ENCODE data around the gene GGCT.
"Not testable (repeated sequence)": the region's sequence is repeated elsewhere in the genome, so short reads cannot be mapped to it uniquely, and the experiment has no call there.

The GGCT gene

GRCh38 chr7:30493228-30493627, 11.4 kb downstream of the GGCT start:
- TF ChIP-seq CTCF (IDR thresholded peaks at IDR 0.05; ENCODE audit: low read depth, low read length, missing control alignments), result no peak
- no peak for DNase-seq (ENCODE audit: low read depth)
- H3K4me3 ChIP-seq (ENCODE audit: low read depth, low read length), result no peak overlapping the region

DNA sequence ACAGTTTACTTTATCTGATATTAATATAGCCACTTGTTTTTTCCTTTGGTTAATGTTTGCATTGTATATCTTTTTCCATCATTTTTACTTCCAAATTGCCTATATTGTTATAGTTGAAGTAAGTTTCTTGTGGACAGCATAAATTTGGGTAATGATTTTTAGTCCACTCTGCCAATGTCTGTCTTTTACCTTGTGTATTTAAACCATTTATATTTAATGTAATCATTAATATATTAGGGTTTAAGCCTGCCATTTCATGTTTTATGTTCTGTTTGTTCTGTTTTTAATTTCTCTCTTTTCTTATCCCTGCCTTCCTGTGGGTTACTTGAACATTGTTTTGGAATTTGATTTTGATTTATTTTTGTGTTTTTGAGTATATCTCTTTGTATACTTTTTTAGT, 13.2 kb downstream of the GGCT start:
- no peak for DNase-seq (ENCODE audit: low read depth)
- no peak overlapping the region for H3K4me3 ChIP-seq (ENCODE audit: low read depth, low read length)
- no peak for TF ChIP-seq CTCF (IDR thresholded peaks at IDR 0.05; ENCODE audit: low read depth, low read length, missing control alignments)

- no peak for TF ChIP-seq CTCF (IDR thresholded peaks at IDR 0.05; ENCODE audit: low read depth, low read length, missing control alignments)
- DNase-seq (ENCODE audit: low read depth), result no peak
- no peak overlapping the region for H3K4me3 ChIP-seq (ENCODE audit: low read depth, low read length)
These were observed 17.3 kb downstream of the GGCT start for GRCh38 chr7:30487371-30487770.

GRCh38 chr7:30485667-30486066, 19.0 kb downstream of the GGCT start:
- TF ChIP-seq CTCF (IDR thresholded peaks at IDR 0.05; ENCODE audit: low read depth, low read length, missing control alignments), result no peak
- no peak overlapping the region for H3K4me3 ChIP-seq (ENCODE audit: low read depth, low read length)
- no peak for DNase-seq (ENCODE audit: low read depth)

DNA sequence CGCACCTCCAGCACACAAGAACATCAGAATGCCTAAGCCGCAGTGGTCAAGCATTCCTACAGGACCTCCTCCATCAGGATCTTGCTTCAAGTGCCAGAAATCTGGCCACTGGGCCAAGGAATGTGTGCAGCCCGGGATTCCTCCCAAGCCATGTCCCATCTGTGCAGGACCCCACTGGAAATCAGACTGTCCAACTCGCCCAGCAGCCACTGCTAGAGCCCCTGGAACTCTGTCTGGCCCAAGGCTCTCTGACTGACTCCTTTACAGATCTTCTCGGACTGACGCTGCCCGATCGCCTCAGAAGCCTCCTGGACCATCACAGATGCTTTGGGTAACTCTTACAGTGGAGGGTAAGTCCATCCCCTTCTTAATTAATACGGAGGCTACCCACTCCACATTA, 23.2 kb downstream of the GGCT start:
- DNase-seq (ENCODE audit: low read depth); H3K4me3 ChIP-seq (ENCODE audit: low read depth, low read length): not testable (repeated sequence)

DNA sequence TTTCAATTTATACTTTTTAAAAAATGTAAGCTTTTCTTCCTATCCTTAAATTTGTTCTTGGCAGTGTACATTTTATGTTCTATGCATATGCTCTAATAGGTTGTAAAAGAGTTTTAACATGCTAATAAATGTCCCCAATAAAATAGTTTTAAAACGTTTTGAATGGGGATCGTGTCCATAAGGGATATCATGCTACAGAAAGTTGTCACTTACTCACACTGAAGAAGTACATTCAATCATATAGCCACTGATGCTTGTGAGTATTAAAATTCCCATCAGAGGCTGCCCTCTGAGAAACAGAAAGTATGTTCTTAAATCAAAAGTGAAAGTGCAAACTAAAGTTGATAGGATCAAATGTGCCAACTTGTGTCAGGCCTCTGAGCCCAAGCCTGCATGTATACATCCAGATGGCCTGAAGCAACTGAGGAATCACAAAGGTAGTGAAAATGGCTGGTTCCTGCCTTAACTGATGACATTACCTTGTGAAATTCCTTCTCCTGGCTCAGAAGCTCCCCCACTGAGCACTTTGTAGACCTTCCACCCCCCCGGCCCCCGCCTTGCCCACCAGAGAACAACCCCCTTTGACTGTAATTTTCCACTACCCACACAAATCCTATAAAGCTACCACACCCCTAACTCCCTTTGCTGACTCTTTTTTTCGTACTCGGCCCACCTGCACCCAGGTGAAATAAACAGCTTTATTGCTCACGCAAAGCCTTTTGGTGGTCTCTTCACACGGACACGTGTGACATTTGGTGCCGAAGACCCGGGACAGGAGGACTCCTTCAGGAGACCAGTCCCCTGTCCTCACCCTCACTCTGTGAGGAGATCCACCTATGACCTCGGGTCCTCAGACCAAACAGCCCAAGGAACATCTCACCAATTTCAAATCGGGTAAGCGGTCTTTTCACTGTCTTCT, 25.2 kb downstream of the GGCT start:
- H3K4me3 ChIP-seq (ENCODE audit: low read depth, low read length), result peak overlapping the region; percentile 87; the same call in 1 of the 2 replicates
- no peak for DNase-seq (ENCODE audit: low read depth)
- TF ChIP-seq CTCF (IDR thresholded peaks at IDR 0.05; ENCODE audit: low read depth, low read length, missing control alignments), result no peak

DNA sequence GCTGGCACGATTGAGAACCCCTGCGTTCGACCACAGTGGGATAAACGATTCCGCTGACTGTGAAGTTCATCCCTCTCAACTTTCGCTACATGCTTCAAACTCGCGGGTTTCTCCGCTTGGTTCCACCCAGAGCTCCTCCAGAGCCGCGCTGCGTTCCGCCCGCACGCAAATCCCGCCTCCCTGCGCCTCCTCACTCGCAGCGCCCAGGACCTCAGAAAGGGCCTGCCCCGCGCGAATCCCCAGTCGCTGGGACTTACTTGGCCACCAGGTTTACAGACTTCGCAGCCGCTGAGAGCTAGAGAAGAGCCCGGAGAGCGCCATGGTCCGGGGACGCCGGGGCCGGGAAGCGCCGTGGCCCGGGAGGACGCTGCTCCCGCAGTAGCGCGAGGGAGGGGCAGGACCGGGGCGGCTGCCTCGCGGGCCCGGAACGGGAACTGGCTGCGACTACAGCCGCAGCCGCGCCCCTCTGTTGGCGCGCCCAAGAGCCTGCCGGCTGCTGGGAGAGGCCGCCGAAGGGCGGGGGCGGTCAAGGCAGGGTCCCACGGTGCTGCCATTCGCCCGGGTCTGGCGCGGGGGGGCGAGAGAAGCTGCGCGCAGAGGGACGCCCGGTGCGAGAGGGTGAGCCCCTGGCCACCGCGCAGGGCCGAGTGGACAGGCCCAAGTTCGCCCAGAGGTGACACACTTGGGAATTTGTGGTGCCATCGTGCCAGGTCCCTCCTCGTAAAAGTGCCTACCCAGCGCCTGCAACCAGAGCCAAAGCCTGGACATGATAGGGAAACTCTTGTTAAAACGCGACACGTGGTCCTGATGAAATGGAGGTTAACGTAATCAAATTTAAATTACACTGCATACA, 26.1 kb downstream of the GGCT start, which contains the start of gene NOD1:
Gene NOD1, minus strand, starts transcription at position 436 of the 853 bp plus-strand sequence. CDS start 21,863 bp downstream, outside the sequence.
- TF ChIP-seq CTCF (IDR thresholded peaks at IDR 0.05; ENCODE audit: low read depth, low read length, missing control alignments), result no peak
- H3K4me3 ChIP-seq (ENCODE audit: low read depth, low read length), result peak within 1 kb of the TSS; percentile 87
- DNase-seq (ENCODE audit: low read depth), result no peak
